HG03558 (cell line): Measurements from ENCODE around the gene TUBB4A.

ENCODE experiments used
- ATAC-seq: cut with Tn5 transposase; IDR thresholded peaks from one replicate; pipeline ENCODE4 v1.9.1; 2021; ENCODE audit warnings: moderate number of reproducible peaks; ENCODE audit not compliant: unreplicated experiment; ENCODE audit errors: extremely low read depth

The TUBB4A gene

DNA sequence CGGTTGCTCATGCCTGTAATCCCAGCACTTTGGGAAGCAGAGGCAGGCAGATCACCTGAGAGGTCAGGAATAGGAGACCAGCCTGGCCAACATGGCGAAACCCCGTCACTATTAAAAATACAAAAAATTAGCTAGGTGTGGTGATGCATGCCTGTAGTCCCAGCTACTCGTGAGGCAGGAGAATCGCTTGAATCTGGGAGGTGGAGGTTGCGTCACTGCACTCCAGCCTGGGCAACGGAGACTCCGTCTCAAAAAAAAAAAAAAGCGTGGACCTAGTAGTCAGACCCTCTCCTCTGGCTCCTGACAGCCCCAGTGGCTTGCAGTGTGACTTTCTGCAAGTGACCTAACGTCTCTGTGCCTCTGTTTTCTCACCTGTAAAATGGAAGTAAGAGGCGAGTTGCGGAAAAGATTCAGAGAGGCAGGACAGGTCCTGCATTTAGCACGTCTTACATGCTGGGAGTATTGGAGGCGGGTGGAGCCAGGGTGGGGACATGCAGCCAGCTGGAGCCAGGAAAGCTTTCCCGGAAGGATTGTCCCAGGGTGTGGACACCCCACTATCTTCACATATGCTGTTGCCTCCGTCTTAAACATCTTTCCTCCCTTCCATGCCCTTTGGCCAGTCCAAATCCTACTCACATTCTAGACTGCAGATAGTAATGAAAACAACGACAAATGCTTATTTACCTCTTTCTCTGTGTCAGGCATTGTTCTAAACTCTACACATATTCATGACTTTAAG, 2.9 kb downstream of the TUBB4A start:
- ATAC-seq = no peak

- no peak for ATAC-seq
Measured at GRCh38 chr19:6498294-6499036, 3.6 kb downstream of the TUBB4A start.

DNA sequence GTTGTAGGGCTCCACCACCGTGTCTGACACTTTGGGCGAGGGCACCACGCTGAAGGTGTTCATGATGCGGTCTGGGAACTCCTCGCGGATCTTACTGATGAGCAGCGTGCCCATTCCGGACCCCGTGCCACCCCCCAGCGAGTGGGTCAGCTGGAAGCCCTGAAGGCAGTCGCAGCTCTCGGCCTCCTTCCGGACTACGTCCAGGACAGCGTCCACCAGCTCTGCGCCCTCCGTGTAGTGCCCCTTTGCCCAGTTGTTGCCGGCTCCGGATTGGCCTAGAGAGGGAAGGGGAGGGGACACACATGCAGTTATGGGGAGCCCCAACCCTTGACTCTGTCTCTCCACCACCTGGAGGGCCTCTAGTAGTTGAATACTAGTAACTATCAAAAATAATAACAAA, 6.2 kb downstream of the TUBB4A start:
- ATAC-seq = no peak

GRCh38 chr19:6494438-6495036, 7.6 kb downstream of the TUBB4A start:
- ATAC-seq = no peak

- ATAC-seq = no peak
Measured at GRCh38 chr19:6491802-6492592, 10.1 kb downstream of the TUBB4A start.

GRCh38 chr19:6490134-6490533, 12.0 kb downstream of the TUBB4A start:
- ATAC-seq = no peak

GRCh38 chr19:6489278-6490061, 12.6 kb downstream of the TUBB4A start:
- no peak for ATAC-seq

DNA sequence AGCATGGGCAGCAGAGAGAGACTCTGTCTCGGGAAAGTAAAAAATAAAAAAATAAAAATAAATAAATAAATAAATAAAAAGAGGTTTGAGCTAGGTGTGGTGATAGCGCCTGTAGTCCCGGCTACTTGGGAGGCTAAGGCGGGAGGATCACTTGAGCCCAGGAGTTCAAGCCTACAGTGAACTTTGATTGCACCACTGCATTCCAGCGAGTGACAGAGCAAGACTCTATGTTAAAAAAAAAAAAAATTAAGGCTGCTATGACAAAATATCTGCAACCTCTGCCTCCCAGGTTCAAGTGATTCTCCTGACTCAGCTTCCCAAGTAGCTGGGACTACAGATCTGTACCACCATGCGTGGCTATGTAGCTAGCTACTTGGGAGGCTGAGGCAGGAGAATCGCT, 17.3 kb downstream of the TUBB4A start:
- no peak for ATAC-seq

GRCh38 chr19:6484230-6484629, 17.9 kb downstream of the TUBB4A start:
- no peak for ATAC-seq

- ATAC-seq = no peak
Measured at GRCh38 chr19:6483235-6483634, 18.9 kb downstream of the TUBB4A start.

- ATAC-seq = no peak
Measured at GRCh38 chr19:6482343-6482686, 19.8 kb downstream of the TUBB4A start.

- no peak for ATAC-seq
Measured at GRCh38 chr19:6481541-6482342, 20.4 kb downstream of the TUBB4A start, which contains the start of gene DENND1C. TSS of gene DENND1C (minus strand) at chr19:6481787. CDS start at chr19:6481695, 92 bp downstream.

GRCh38 chr19:6480848-6481415, 21.2 kb downstream of the TUBB4A start:
- no peak for ATAC-seq

GRCh38 chr19:6479836-6480398, 22.2 kb downstream of the TUBB4A start:
- no peak for ATAC-seq

DNA sequence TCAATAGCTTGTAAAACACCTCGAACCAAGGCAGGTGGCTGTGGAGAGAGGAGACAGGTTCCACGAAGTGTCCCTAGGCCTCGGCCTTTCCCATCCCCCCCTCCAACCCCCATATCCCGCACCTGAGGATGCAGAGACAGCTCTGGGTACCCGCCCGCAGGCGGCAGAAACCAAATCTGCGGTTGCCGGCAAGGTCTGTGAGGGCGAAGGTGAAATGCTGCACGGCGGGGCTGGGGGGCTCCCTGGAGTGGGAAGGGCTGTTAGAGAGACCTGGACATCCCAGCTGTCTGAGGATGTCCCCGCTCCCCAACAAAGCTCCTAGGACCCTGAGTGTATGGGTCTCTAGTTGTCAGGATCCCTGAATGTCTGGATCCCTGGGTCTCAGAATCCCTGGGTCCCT, 23.3 kb downstream of the TUBB4A start:
- ATAC-seq = no peak

DNA sequence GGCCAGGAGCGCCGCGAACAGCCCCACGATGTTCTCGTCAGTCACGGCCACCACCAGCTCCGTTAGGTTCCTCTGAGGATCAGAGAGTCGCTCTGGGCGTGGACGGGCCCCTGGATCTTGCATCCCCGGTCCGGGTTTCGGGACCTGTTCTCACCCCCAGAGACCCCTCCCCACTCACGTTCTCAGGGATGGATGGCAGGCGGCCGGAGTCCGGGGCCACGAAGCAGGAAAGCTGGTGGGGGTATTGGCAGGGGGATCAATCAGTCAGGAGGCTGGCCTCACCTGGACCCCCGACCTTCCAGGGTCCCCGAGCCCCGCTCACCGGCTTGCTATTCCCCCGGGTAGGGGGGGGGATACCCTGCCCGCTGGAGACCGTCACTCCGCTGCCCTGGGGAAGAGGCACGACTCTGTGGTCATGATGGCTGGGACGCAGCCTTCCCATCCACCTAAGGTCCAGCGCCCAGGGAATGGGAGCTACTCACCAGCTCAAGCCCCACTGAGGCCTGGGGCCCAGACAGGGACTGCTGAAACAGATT, 25.1 kb downstream of the TUBB4A start:
- ATAC-seq = no peak

DNA sequence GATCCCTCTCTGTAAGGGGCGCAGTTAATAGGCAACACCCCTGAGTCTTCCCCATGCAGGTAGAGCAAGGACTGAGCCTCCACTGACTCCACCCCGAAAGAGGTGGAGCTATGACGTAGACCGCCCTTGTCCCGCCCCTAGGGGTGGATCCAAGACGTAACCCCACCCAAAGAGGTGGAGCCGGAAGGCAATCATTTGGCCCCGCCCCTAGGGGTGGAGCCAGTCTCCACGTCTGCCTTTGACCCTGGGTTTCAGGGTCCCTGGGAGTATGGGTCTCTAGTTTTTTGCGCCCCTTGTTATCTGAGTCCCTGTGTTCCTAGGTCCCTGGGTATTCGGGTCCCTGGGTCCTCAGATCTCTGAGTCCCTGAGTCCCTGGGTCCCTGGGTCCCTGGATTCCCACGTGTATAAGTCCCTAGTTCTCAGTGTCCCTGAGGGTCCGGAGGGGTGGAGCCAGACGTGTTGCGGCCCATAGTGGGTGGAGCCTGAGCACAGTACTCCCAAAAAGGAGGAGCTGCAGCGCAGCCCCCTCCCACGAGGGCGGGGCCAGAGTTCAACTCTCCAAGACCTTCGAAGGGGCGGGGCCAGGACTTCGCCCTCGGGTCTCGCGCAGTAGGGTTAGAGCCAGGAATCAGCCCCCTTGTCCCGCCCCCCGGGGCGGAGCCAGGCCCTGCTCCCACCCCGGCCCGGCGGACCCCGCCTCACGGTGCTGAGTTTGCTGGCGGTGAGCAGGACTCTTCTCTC, 25.8 kb downstream of the TUBB4A start:
- ATAC-seq = no peak
